CD4-positive, alpha-beta T cell treated with Interleukin-6 for 4 hours (primary cell): Measurements from ENCODE around the gene WEE1.
"Not testable (repeated sequence)": the region's sequence is repeated elsewhere in the genome, so short reads cannot be mapped to it uniquely, and the experiment has no call there.

ENCODE experiments used
- DNase-seq: peaks from one replicate; pipeline ENCODE4 v3.0.0-alpha.2; 2020; ENCODE audit warnings: mixed read lengths

WEE1 gene

GRCh38 chr11:9600644-9601036 lies 27.2 kb downstream of the WEE1 start:
- DNase-seq = no peak

- DNase-seq = peak; percentile 69
These were observed 27.8 kb downstream of the WEE1 start for GRCh38 chr11:9601037-9601875.

- DNase-seq = no peak
These were observed 28.4 kb downstream of the WEE1 start for GRCh38 chr11:9601876-9602199.

- not testable (repeated sequence) for DNase-seq
These were observed 29.7 kb downstream of the WEE1 start for GRCh38 chr11:9603214-9603613.

- no peak for DNase-seq
These were observed 30.7 kb downstream of the WEE1 start for GRCh38 chr11:9604134-9604533.

- no peak for DNase-seq
These were observed 32.3 kb downstream of the WEE1 start for GRCh38 chr11:9605742-9606141.

GRCh38 chr11:9606809-9607510 lies 33.5 kb downstream of the WEE1 start:
- no peak for DNase-seq

- no peak for DNase-seq
These were observed 34.0 kb downstream of the WEE1 start for GRCh38 chr11:9607511-9607899.

- DNase-seq = no peak
These were observed 35.7 kb downstream of the WEE1 start for GRCh38 chr11:9609002-9609759.

- DNase-seq = no peak
These were observed 36.4 kb downstream of the WEE1 start for GRCh38 chr11:9609841-9610240.

- peak; percentile 89 for DNase-seq
These were observed 39.8 kb downstream of the WEE1 start for GRCh38 chr11:9613118-9613829.

- DNase-seq = peak; percentile 93
These were observed 40.6 kb downstream of the WEE1 start for GRCh38 chr11:9613830-9614762.

GRCh38 chr11:9615031-9615451 lies 41.6 kb downstream of the WEE1 start:
- no peak for DNase-seq

GRCh38 chr11:9616042-9616675 lies 42.7 kb downstream of the WEE1 start:
- no peak for DNase-seq

GRCh38 chr11:9616858-9617257 lies 43.4 kb downstream of the WEE1 start:
- no peak for DNase-seq

GRCh38 chr11:9617940-9618339 lies 44.5 kb downstream of the WEE1 start:
- no peak for DNase-seq

GRCh38 chr11:9619004-9619403 lies 45.5 kb downstream of the WEE1 start:
- no peak for DNase-seq

- no peak for DNase-seq
These were observed 46.5 kb downstream of the WEE1 start for GRCh38 chr11:9619971-9620370.

GRCh38 chr11:9622353-9622752 lies 48.9 kb downstream of the WEE1 start:
- not testable (repeated sequence) for DNase-seq

- DNase-seq = not testable (repeated sequence)
These were observed 49.6 kb downstream of the WEE1 start for GRCh38 chr11:9623053-9623452.

GRCh38 chr11:9624448-9624847 lies 51.0 kb downstream of the WEE1 start:
- no peak for DNase-seq
